Coronary artery (tissue), 2 donors: ENCODE results near the gene SMIM15.

Experiments
- DNase-seq: peaks from one replicate; pipeline ENCODE4 v3.0.0-alpha.2; 2017; ENCODE audit warnings: low spot score
- H3K27ac ChIP-seq, 2 donors: fragments of 200-600 bp; sonication (generic); one replicate each; pipeline ENCODE4 v1.5.1; 2016 to 2019
- H3K4me3 ChIP-seq: fragments of 200-600 bp; sonication (generic); 2 replicates; pipeline ENCODE4 v1.5.1; 2016; ENCODE audit warnings: mild to moderate bottlenecking, moderate library complexity
- CTCF ChIP-seq: fragments of 200-600 bp; sonication (generic); IDR thresholded peaks from one replicate; pipeline ENCODE4 v1.5.1; 2019; ENCODE audit warnings: antibody characterized with exemption

SMIM15 gene

GRCh38 chr5:61141801-61142200 lies 20.5 kb downstream of the SMIM15 start:
- TF ChIP-seq CTCF: no peak
- DNase-seq: no peak
- H3K27ac ChIP-seq: no peak overlapping the region
- H3K4me3 ChIP-seq: no peak overlapping the region

GRCh38 chr5:61139931-61140330 lies 22.3 kb downstream of the SMIM15 start:
- no peak for DNase-seq
- Histone ChIP-seq H3K27ac (no peak overlapping the region), H3K4me3 (no peak overlapping the region)
- no peak for TF ChIP-seq CTCF

GRCh38 chr5:61139094-61139873 lies 23.0 kb downstream of the SMIM15 start:
- TF ChIP-seq CTCF: no peak
- Histone ChIP-seq H3K4me3 (no peak overlapping the region), H3K27ac (no peak overlapping the region)
- DNase-seq: no peak

- Histone ChIP-seq H3K4me3 (no peak overlapping the region), H3K27ac (no peak overlapping the region)
- no peak for TF ChIP-seq CTCF
- DNase-seq: no peak
Observed at GRCh38 chr5:61137835-61138234, 24.4 kb downstream of the SMIM15 start.

GRCh38 chr5:61132559-61132958 lies 29.7 kb downstream of the SMIM15 start:
- Histone ChIP-seq H3K4me3 (no peak overlapping the region), H3K27ac (no peak overlapping the region)
- TF ChIP-seq CTCF: no peak
- DNase-seq: no peak

DNA sequence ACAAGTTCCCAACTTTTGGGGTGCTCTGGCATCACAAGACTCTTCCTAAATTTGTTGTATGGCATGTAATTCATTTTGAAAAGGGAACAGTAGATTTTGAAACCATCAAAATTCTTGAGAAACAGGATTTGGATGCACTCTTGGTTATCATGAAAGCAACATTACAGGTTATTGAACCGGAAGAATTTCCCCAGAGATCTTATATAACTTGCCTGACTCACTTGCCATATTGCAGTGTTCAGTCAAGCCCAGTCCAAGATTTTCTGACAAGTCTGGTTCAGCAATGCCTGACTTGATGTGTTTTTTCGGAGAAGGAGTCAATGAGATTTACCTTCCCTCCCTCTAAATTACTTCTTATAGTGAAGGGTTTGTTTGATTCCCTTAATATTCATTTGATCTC lies 32.0 kb downstream of the SMIM15 start:
- TF ChIP-seq CTCF: no peak
- no peak overlapping the region for H3K4me3 ChIP-seq
- no peak overlapping the region for H3K27ac ChIP-seq
- DNase-seq: no peak

DNA sequence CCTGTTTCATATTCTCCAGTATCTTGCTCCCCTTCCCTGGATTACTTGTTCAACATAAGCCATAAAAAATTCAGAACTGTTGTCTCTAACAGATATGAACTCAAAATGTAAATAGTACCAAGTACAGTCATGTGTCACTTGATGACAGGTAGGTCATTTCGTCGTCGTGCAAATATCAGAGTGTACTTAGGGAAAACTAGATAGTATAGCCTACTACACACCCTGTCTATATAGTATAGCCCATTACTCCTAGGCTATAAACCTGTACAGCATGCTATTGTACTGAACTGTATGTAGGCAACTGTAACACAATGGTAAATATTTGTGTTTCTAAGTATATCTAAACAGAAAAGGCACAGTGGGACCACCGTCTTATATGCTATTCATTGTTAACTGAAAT lies 39.1 kb downstream of the SMIM15 start:
- Histone ChIP-seq H3K4me3 (no peak overlapping the region), H3K27ac (no peak overlapping the region)
- TF ChIP-seq CTCF: no peak
- no peak for DNase-seq
